NT2/D1 (cell line): Measurements from ENCODE around the gene ACMSD.

ENCODE experiments used
- SUZ12 ChIP-seq: IDR thresholded peaks from 2 replicates; pipeline ENCODE4 v1.6.1; 2011; ENCODE audit not compliant: insufficient read length, insufficient read depth; ENCODE audit errors: extremely low read depth
- YY1 ChIP-seq: IDR thresholded peaks from 2 replicates; pipeline ENCODE4 v1.6.1; 2011; ENCODE audit not compliant: insufficient read length, insufficient read depth
- ZNF274 ChIP-seq: IDR thresholded peaks from 2 replicates; pipeline ENCODE4 v1.6.1; 2011; ENCODE audit warnings: mild to moderate bottlenecking, low read depth, low read length

GRCh38 chr2:134934641-134935040 is 96.2 kb downstream of the ACMSD start:
- TF ChIP-seq ZNF274 (no peak), YY1 (no peak), SUZ12 (no peak)
